HG02973 (cell line): Measurements from ENCODE around the gene MEP1B.

Experiments
- ATAC-seq: cut with Tn5 transposase; IDR thresholded peaks from one replicate; pipeline ENCODE4 v1.9.1; 2021; ENCODE audit warnings: moderate library complexity; ENCODE audit not compliant: unreplicated experiment

MEP1B gene

GRCh38 chr18:32262092-32262491, 72.3 kb downstream of the MEP1B start:
- ATAC-seq, result no peak

- ATAC-seq, result no peak
Measured at GRCh38 chr18:32264401-32264800, 74.6 kb downstream of the MEP1B start.

- ATAC-seq, result no peak
Measured at GRCh38 chr18:32267463-32267862, 77.6 kb downstream of the MEP1B start.
